Inflammatory macrophage treated with lipopolysaccharide for 1 hour (primary cell): ENCODE results near the gene NDUFV3.
"Not testable (repeated sequence)": the region's sequence is repeated elsewhere in the genome, so short reads cannot be mapped to it uniquely, and the experiment has no call there.

ENCODE experiments used
- DNase-seq, 2 donors: peaks; one replicate each; pipeline ENCODE4 v3.0.0-alpha.2; 2020 to 2022

Gene NDUFV3

DNA sequence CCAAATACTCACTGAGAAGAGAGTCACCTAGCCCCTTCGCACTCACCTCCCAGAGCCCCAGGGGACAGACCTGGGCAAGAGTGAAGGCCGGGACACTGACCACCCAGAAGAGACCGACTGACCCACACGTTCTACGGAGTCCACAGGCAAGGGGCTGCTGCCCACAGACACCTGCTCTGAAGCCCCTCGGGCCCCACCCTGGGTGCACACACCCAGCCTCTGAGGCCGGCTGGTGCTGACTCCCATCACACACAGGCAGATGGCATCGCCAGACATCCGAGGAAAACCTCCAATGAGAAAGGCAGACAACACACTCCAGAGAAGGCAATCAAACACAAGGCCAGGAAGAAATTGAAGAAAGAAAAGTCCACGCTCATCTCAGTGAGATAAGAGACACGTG is 35.9 kb upstream of the NDUFV3 start:
- DNase-seq = no peak

DNA sequence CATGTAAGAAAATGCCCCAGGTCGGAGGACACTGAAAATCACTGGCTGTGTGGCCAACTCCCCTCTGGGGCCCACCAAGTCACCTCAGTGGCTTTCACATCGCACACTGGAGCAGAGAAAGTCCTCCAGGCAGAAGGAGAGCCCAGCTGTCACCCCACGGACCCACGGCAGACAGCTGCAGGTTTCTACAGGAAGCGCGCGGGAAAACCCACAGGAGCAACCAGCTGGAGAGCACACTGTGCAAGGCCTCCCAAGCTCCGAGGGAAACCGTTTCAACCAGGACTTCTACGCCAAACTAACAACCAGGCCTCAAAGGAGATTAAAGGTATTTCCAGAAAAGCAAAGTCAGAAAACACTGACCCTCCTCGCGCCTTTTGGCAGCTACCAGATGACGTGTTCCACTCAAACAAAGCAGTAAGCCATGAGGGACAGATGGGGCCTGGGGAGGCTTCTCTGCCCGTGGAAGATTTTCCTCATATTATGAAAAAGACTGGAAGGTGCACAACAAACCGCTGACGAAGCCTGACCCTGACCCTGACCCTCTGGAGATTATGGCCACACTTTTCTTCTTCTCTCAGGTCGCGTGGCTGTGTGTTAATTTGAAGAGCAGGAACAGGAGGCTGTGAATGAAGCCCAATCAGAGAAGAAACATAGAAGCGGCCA is 34.8 kb upstream of the NDUFV3 start:
- DNase-seq = no peak

DNA sequence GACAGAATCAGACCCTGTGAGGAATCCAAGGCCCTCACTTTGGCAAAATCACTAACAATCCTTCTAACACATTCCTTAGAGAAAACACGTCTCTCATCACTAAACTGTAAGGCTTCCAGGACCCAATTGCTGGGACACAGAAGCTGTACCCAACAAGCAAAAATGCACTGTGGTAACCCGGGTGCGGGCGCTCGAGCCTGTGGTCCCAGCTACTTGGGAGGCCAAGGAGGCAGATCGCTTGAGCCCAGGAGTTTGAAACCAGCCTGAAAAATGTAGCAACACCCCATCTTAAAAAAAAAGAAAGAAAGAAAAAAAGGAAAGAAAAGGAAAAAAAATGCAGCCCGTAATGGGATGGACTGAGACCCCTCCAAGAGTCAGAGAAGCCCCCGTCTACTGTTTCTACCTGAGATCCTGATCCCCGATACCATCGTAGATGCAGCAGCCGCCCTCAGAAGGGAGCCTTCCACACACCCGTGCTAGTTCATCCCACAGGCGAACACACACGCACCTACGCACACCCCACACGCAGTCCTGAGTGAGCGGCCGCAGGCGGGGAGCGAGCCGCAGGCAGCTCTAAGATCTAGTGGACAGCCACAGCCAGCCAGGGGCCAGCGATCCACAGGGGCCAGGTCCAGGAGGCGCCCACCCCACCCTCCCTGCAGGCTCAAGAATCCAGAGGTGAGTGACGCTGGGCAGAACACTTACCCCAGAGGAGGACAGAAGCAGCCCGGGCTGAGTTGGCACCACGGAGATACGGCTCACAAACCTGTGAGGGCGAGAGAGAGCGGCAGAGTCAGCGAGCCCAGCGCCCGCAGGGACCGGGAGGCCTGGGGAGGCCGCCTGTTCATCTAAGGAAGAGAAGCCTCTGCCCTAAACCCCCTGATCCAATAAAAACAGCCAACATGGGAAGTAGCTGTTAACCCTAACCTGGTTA is 33.9 kb upstream of the NDUFV3 start:
- no peak for DNase-seq

DNA sequence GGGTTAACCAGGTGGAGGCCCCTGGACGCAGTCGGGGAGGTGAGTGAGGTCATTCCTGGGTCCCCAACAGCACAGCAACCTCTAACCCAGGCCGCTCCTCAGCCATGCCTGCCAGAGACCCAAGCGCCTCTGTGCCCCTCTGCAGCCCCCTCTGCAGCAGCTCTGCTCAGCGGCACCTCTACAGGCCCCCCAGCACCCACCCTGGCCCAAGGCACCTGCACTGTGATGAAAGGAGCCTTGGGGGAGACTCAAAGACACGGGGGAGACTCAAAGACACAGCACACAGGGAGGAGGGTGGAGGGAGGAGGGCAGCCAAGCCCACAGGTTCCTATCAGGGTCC is 33.2 kb upstream of the NDUFV3 start:
- DNase-seq = no peak

DNA sequence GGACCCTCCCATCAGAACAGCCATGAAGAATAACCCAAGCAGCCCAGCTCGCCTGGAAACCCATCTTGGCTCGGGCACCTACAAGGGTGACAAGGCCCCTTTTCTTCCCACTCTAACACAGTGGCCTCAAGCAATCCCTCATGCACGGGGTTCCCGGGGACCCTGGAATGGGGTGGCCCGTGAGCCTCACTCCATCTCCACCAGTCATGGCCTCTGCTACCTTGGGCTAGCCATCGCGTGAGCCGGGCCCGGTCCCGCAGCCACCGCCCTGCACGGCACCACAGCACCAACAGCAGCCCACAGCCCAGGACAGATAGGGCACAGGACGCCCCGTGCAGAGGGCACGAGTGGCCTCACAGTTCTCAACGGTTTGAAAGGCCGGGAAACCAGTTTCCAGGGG is 32.8 kb upstream of the NDUFV3 start:
- DNase-seq = no peak

DNA sequence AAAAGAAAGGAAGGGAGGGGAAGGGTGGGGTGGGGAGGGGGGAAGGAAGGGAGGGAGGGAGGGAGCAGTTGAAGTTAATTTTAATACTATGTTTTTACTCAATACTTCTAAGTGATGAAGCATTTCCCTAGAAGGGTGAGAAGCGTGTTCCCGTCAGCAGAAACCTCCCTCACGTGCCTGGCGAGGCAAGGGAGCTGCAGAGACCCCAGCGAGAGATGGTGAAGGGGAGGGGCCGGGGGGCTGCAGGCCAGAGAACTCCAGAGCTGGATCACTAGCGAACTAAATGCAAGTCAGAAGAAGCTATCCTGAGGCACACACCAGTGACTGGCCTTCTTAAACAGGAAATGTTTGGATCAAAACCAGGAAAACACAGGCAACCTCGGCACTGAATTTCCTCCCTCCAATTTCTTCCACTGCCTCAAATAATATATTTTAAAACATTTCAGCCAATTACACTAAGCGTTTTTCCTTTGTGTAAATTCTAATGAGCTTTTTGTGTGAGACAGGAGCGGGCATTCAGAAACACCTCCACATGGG is 31.7 kb upstream of the NDUFV3 start:
- DNase-seq = no peak

DNA sequence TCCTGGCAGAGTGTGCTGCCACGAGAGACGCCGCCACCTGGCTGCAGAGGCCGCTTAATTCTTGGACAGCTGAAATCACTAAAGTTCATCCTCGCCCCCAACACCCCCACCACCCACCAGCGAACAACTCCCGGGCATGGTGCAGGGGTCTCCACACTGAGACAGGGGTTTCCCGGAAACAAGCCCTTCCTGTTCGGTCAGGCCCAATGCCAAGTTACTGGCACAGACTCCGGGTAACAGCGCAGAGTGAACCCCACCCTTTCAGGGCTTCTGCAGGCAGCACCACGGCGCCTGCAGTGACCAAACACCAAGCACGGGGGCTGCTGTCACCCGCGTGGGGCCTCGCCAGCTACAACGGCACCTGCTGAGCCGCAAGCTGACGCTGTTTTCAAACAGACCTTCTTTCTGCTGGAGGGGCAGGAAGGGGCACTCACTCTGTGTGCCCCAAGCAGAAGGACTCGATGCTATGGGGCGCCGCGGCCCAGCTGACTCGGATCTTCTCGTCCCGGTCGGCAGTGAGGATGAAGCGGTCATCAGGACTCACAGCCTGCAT is 31.2 kb upstream of the NDUFV3 start:
- no peak for DNase-seq

DNA sequence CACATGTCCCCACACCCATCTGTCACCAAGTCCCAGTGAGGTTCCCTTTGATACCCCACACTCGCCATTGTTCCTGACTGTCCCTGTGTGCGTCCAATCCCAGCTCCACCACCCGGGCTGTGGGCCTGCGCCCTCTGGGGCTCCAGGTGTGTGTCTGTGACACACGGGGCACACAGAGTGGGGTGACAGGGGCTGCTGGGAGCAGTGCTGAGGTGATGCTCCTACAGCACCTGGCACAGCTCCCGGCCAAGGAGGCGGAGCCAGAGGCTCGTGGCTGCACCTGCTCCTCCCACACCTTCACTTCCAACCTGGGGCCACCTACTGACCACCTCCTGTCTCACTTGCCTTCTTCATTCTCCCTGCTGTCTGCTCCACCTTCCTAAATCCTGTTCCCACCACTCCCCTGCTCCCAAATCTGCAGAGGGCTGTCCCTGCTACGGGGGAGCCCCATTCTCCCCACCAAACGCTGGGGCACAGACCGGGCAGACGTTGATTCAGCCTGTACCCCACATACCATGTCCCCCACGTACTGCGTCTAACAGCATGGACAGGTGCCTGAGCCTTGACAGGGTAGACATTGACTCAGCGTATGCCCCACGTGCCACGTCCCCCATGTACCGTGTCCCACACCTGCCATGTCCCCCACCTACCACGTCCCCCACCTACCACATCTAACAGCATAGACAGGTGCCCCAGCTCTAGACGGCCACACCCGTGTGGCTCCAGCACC is 30.2 kb upstream of the NDUFV3 start:
- DNase-seq = no peak

DNA sequence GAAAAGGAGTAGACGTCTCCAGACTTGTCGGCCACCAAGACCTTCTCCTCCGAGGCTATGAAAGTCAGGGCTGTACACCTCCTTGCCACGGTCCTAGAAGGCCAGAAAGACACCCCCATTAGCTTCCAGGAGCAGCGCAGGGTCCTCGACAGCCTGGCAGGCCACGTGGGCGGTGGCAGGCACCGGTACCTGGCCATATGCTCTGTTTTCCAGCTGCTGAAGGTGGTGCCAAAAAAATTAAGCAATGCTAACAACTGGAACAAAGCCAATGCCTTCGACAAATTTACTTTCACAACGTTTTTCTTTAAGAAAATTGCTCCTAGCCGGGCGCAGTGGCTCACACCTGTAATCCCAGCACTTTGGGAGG is 29.6 kb upstream of the NDUFV3 start:
- DNase-seq = no peak

DNA sequence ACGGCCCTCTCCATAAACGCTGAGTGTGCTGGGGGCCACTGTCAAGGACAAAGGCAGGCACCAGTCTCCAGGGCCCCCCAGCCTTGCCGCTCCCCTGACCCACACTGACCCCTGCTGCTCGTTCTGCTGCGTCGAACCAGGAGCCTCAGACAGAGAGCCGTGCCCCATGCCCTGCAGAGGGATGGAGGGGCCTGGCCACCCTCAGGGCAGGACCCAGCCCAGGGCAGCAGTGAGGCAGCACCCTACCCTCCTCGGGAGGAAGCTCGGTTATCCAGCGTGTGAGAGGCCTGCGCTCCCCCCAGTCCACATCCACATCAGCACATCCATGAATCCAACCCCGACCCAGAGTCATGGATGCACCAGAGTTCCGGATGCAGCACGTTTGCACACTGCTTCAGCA is 28.8 kb upstream of the NDUFV3 start:
- DNase-seq = no peak

DNA sequence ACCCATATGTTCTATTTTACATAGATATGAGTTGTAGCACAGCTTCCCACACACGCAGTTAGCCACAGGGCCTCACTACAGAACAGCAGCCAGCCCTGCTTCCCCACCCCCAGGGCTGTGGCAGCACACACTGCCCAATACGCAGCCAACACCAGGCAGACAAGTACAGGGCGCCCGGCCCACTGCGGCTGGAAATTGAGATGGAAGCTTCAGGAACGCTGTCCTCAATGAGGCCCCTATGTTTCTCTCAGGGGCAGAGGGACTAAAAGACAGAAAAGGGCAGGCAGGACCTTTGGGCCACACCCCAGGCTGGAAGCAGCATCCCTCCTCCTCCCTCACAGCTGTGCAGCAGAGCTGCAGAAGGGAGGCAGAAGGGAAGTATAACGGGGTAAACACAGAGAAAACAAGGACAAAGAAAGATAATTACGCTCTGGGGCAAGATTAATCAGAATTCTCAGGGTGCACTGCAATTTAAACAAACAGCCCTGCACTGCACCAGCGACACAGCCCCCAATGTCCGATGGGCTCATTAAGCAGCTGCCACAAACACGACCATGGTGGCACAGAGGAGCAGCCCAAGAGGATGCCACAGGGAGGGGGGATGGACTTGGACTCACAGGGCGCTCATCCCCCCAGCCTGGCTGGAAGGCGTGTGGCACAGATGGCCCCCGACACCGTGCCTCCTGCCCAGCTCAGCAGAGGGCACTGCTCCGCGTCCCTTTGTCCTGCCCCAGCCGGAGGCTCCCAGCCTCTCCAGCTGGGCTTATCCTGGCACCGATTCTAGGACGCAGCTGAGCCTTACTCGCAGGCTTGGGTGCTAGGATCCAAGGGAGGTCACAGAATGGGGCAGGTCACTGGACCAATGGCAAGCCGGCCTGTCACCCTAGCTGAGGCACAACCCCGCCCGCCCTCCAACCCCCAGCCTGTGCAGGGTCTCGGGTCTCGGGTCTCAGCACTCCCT is 28.0 kb upstream of the NDUFV3 start:
- DNase-seq = no peak

DNA sequence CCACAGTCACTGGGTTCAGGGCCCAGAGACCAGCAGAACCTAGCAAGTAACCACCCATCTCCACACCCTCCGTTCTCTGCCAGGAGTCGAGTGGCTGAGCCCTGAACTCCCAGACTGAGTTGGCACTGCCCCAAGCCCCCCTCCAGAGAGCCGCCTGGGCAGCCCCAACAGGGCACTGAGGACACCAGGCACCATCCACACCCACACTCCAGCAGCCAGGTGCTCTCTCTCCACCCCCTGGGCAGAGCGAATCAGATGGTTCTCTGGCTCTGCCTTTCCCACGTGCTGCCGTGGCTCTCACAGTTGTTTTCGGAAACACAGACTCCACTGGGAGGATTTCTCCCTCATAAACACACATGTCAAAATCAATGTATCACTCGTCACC is 27.3 kb upstream of the NDUFV3 start:
- DNase-seq = no peak

DNA sequence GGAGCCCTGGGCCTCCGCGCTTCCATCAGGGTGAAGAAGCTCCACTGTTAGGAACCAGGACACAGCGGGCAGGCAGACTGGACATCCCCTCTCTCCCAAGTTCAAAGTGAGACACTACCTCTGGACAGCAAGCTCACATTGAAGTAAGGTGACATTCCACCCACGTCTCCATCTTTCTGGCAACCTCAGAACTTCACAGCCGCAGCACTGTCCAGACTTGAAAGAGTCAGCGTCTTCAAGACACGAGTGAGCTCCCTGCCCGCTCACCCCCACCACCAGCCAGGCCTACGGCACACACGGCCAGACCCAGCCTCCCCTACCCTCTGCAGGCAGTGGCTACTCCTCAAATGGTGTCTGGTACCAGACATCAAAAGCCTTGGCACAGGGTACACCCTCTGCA is 24.9 kb upstream of the NDUFV3 start:
- DNase-seq = no peak

DNA sequence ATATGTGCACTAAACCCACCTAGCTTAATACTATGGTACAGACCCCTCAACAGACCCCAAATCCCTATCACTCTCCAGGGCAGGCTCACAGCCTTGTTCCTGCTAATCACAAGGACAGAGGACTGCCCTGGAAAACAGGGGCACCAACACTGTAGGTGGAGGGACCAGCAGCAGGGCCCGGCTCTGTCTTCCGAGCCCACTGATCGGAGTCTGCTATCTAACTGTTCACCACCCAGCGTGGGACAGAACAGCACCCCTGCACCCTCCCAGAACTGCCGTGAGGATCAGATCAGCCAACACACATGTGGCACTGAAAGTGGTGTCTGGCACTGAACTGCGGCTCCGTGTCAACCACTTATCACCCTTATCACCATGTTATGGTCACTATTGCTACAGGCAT is 20.0 kb upstream of the NDUFV3 start:
- DNase-seq = no peak

DNA sequence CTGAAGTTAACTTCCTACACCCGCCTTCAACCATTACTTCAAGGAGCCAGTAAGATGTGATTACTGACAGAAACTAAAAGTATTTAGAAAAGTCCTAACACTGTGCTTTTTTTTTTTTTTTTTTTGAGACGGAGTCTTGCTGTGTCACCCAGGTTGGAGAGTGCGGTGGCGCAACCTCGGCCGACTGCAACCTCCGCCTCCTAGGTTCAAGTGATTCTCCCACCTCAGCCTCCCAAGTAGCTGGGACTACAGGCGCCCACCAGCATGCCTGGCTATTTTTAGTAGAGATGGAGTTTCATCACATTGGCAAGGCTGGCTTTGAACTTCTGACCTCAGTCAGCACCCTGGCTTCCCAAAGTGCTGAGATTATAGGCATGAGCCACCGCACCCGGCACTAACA is 17.3 kb upstream of the NDUFV3 start:
- not testable (repeated sequence) for DNase-seq

DNA sequence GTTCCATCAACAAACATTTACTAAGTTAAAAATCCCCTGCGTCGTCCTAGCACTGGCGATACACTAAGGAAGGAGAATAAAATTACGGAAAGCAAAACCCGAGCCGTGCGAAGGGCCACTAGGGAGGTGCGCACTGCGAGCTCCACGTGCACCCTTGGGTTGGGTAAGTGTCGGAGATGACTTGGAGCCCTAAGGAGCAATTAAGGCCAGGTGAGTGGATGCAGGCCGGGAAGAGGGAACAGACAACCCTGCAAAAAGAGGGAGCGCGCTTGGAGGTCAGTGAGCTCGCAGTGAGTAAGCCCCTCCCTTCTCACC is 14.5 kb upstream of the NDUFV3 start:
- DNase-seq = no peak

DNA sequence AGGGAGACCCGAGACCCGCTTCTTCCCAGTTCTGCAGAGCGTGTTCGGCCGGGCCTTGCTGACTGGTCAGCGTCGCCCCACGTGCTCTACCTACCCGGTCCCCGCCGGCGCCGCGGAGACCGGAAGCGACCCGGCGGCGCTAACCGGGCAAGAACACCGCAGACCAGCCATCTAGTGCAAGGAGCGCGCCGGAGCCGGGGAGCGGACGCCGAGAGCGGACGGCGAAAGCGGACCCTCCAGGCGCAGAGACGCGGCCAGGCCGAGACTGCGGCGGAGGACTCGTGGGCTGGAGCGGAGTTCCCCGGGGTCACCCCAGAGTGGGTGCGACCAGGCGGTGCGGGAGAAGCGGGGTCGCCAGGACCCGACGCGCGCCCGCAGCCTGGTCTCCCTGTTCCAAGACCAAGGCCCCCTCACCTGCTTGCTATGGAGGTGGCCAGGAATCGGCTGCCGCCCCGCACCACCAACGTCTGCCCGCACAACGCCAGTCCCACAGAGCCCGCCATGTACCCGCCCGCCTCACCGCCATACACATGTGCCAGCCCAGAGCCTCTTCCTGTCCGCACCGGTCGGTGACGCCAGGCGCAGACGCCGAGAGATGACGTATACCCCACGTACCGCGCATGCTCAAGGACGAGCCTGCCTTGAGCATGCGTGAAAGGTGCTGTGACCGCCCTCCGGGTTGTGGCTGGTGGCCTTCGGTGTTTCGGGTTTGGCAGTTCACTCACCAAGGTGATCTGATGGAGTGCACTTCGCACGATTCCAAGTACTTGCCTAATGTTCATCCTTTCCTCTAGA is 13.9 kb upstream of the NDUFV3 start, which contains the start of gene WDR4:
WDR4 (minus strand) TSS at position 547 of the 795 bp plus-strand sequence; CDS start at position 503, 44 bp downstream.
- peak; percentile 95 to 100 for DNase-seq

DNA sequence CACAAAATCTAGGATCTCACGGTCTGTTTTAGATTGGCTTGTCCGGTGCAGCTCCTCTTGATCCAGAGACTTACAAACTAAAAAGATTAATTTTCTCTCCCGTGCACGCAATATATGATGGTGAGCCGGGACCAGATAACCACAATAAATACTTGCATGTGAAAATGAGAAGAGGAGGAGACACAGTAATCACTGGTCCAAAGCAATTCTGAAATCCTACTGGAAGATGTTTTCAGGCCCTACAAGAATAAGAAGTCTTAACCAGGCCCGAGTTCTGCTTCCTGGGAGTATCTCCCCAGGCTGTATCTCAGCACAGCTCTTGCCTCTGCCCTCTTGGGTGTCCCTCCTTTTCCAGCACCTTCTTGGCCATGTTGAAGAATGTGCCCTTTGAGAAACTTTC is 12.8 kb upstream of the NDUFV3 start:
- no peak for DNase-seq

DNA sequence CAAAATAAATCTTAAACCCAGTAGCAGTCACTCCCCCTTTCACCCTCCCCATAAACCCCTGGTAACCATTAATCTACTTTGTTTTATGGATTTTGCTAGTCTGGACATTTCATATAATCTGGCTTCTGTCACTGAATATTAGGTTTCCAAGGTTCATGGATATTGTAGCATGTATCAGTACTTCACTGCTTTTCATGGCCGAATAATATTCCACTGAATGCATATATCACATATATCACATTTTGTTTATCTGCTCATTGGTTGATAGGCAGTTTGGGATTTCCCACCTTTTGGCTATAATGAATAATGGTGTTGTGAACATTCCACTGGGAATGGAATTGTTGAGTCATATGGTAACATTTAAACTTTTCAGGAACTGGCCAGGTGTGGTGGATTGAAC is 9.2 kb upstream of the NDUFV3 start:
- DNase-seq = no peak

DNA sequence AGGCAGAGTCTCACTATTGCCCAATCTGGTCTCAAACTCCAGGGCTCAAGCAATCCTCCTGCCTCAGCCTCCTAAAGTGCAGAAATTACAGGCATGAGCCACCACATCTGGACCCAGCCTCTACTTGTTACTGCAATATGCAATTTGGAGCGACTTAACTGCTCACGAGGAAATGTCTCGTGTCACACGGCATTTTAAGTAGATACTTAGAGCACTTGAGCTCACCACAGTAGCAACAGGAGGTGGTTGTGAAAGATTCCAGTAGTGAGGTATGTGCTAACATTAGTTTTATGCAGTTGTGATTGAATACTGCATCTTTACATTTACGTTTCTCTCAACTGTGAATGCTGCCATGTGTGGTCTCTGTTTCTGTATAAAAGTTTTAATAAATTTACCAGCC is 5.8 kb upstream of the NDUFV3 start:
- peak in 1 of 2 donors; percentile 5 for DNase-seq

DNA sequence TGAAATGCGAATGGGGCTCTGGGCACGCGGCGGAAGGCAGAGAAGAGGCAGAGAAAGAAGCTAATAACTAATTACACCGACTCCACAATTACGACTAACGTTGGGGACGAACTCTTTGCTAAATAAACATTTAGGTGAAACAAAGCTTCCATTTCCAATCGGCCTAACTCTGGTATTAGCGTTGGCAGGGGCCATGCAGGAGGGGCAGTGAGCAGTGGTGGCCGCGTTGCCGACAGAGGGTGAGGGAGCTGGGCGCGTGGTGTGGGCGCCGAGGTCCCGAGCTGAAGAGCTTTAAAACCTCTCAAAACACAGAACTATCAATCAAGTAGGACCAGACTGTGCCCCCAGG is 553 bp upstream of the NDUFV3 start:
- DNase-seq = no peak

DNA sequence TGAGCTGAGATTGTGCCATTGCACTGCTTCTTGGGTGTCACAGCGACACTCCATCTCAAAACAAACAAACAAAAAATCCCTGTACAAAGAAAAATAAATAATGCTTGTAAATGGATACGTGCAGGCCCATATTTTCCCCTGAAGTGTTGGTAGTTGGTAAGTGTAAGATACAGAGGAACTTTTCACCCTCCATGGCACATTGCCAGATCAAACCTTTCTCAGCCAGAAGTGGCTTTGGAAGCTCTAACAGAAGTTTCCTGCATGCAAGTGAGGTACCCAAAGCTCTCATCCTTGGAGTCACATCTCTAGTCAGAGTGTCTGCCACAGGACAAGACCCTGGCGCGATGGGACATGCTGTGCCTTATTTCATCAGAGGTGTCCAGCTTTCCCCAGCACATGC is 7.3 kb downstream of the NDUFV3 start:
- DNase-seq = no peak
